HepG2 (cell line): ENCODE results near the gene TUBB3. TPM values are rescaled to one million over a fixed set of nuclear protein-coding genes. Genes with fewer than 3 reads are reported as not detected.

Experiments used
- CBFB ChIP-seq: sonication (generic); formaldehyde crosslinking; IDR thresholded peaks from 2 replicates; pipeline ENCODE4 v1.4.0; 2020; ENCODE audit warnings: missing genetic modification reagents
- FOXA3 ChIP-seq: IDR thresholded peaks from 2 replicates; pipeline ENCODE4 v1.6.1; 2016; ENCODE audit warnings: missing genetic modification reagents, missing compliant biosample characterization
- FOXK1 ChIP-seq: sonication (generic); formaldehyde crosslinking; IDR thresholded peaks from 2 replicates; pipeline ENCODE4 v1.4.0; 2020; ENCODE audit warnings: low read depth, missing genetic modification reagents, borderline replicate concordance
- FOXO1 ChIP-seq: sonication (generic); formaldehyde crosslinking; IDR thresholded peaks from 2 replicates; pipeline ENCODE4 v1.4.0; 2020; ENCODE audit warnings: missing genetic modification reagents
- MAZ ChIP-seq, 2 experiments: sonication (generic) in 1 of 2; formaldehyde crosslinking in 1 of 2; IDR thresholded peaks; 2 replicates each; pipeline versions ENCODE4 v1.5.0 to v1.6.1; 2012 to 2020; ENCODE audit warnings: low read depth in 2 of 2, mild to moderate bottlenecking in 2 of 2, borderline replicate concordance in 1 of 2, improper control_type of control experiment in 1 of 2, low read length in 1 of 2, missing genetic modification reagents in 1 of 2, moderate library complexity in 1 of 2
- NFIB ChIP-seq: sonication (generic); formaldehyde crosslinking; IDR thresholded peaks from 2 replicates; pipeline ENCODE4 v1.9.0; 2021; ENCODE audit warnings: missing genetic modification reagents, mild to moderate bottlenecking, borderline replicate concordance
- PHB2 ChIP-seq: fragments of 450-650 bp; IDR thresholded peaks from 2 replicates; pipeline ENCODE4 v1.6.1; 2018; ENCODE audit not compliant: partially characterized antibody
- SOX13 ChIP-seq, 3 experiments: fragments of 450-650 bp in 1 of 3; sonication (generic) in 1 of 3; formaldehyde crosslinking in 1 of 3; IDR thresholded peaks in 2 of 3; conservative IDR thresholded peaks in 1 of 3; 2 replicates each; pipeline versions ENCODE4 v1.5.0 to v1.6.1; 2016 to 2020; ENCODE audit warnings: antibody characterized with exemption in 1 of 3, mild to moderate bottlenecking in 1 of 3, missing compliant biosample characterization in 1 of 3, missing genetic modification reagents in 1 of 3, moderate library complexity in 1 of 3
- SP140L ChIP-seq: sonication (generic); formaldehyde crosslinking; IDR thresholded peaks from 2 replicates; pipeline ENCODE4 v1.4.0; 2020; ENCODE audit warnings: missing genetic modification reagents, borderline replicate concordance
- XBP1 ChIP-seq: sonication (generic); formaldehyde crosslinking; IDR thresholded peaks from 2 replicates; pipeline ENCODE4 v1.5.0; 2020; ENCODE audit warnings: missing genetic modification reagents
- ZBTB42 ChIP-seq: sonication (generic); formaldehyde crosslinking; IDR thresholded peaks from 2 replicates; pipeline ENCODE4 v1.5.0; 2020; ENCODE audit warnings: mild to moderate bottlenecking, missing genetic modification reagents
- ZKSCAN1 ChIP-seq: fragments of 150-350 bp; IDR thresholded peaks from 2 replicates; pipeline ENCODE4 v1.6.1; 2014; ENCODE audit warnings: low read length
- ZNF180 ChIP-seq: sonication (generic); formaldehyde crosslinking; IDR thresholded peaks from 2 replicates; pipeline ENCODE4 v1.4.0; 2020; ENCODE audit warnings: low read depth, missing genetic modification reagents, borderline replicate concordance
- ZNF331 ChIP-seq: sonication (generic); formaldehyde crosslinking; IDR thresholded peaks from 2 replicates; pipeline ENCODE4 v1.4.0; 2020; ENCODE audit warnings: missing genetic modification reagents
- ZNF431 ChIP-seq: sonication (generic); formaldehyde crosslinking; IDR thresholded peaks from 2 replicates; pipeline ENCODE4 v1.9.0; 2022; ENCODE audit warnings: missing genetic modification reagents, low read depth, mild to moderate bottlenecking, borderline replicate concordance
- ZNF572 ChIP-seq: sonication (generic); formaldehyde crosslinking; IDR thresholded peaks from 2 replicates; pipeline ENCODE4 v1.5.1; 2020; ENCODE audit warnings: mild to moderate bottlenecking, missing genetic modification reagents
- ZNF713 ChIP-seq: sonication (generic); formaldehyde crosslinking; IDR thresholded peaks from 2 replicates; pipeline ENCODE4 v1.4.0; 2020; ENCODE audit warnings: mild to moderate bottlenecking, missing genetic modification reagents
- ZNF883 ChIP-seq: sonication (generic); formaldehyde crosslinking; IDR thresholded peaks from 2 replicates; pipeline ENCODE4 v1.5.1; 2020; ENCODE audit warnings: mild to moderate bottlenecking, missing genetic modification reagents; ENCODE audit errors: not compliant biosample characterization
- ZUFSP ChIP-seq: sonication (generic); formaldehyde crosslinking; IDR thresholded peaks from 2 replicates; pipeline ENCODE4 v1.9.0; 2021; ENCODE audit warnings: missing genetic modification reagents, mild to moderate bottlenecking, borderline replicate concordance
- polyA plus RNA-seq, 8 experiments: library from polyadenylated mRNA; depleted of rRNA in 3 of 8; stranded (reverse) in 7 of 8; unstranded in 1 of 8; fragments of >200 nt; fragmentation: Illumina TruSeq in 4 of 8; extraction: Trizol in 4 of 8; gene quantifications; 2 replicates each; pipeline versions ENCODE4 v1.2.1 to v1.2.3, GENCODE V29; 2011 to 2016; ENCODE audit warnings: low read depth in 4 of 8, missing spikeins in 1 of 8, mixed read lengths in 1 of 8; ENCODE audit not compliant: insufficient read depth in 1 of 8
- total RNA-seq, 5 experiments: library from RNA; depleted of rRNA; stranded (reverse); fragments of >200 nt; fragmentation: Illumina TruSeq; extraction: Trizol; gene quantifications; 2 replicates each; pipeline ENCODE4 v1.2.3, GENCODE V29; 2016; ENCODE audit warnings: low read depth in 1 of 5
- TF ChIP-seq, protein P1 (sequence below): sonication (generic); formaldehyde crosslinking; IDR thresholded peaks from 2 replicates; pipeline ENCODE4 v1.5.1; 2020; ENCODE audit warnings: missing genetic modification reagents, mild to moderate bottlenecking, borderline replicate concordance
- TF ChIP-seq, protein P2 (sequence below): fragments of 450-650 bp; IDR thresholded peaks from 2 replicates; pipeline ENCODE4 v1.6.1; 2017
- TF ChIP-seq, protein P3 (sequence below): sonication (generic); formaldehyde crosslinking; IDR thresholded peaks from 2 replicates; pipeline ENCODE4 v1.8.0; 2022; ENCODE audit warnings: missing genetic modification reagents, mild to moderate bottlenecking, inconsistent platforms, borderline replicate concordance

Gene TUBB3
- total and polyA plus RNA-seq, 2 of the 13 experiments (the other 11 are each of a cell fraction or from before 2014, with no cell fraction given), result 110 to 185 TPM

- TF ChIP-seq ZNF431 (CRISPR knock-in tag), result no peak
- TF ChIP-seq ZUFSP (CRISPR knock-in tag), result no peak
- 0 out of 2 replicates have a peak, but pooled peaks have one; percentile 39 for TF ChIP-seq CBFB (CRISPR knock-in tag)
- no peak for TF ChIP-seq SP140L (CRISPR knock-in tag)
- TF ChIP-seq FOXA3 (CRISPR knock-in tag), result 0 out of 2 replicates have a peak, but pooled peaks have one; percentile 34
- no peak for TF ChIP-seq ZNF713 (CRISPR knock-in tag)
- no peak for TF ChIP-seq ZBTB42 (CRISPR knock-in tag)
- TF ChIP-seq MAZ (IDR thresholded peaks at IDR 0.05; ENCODE audit: borderline replicate concordance, low read depth, low read length), result peak; percentile 85; the same call in 1 of the 2 replicates
- TF ChIP-seq MAZ (CRISPR knock-in tag; IDR thresholded peaks at IDR 0.05; ENCODE audit: low read depth), result no peak
- no peak for TF ChIP-seq ZNF180 (CRISPR knock-in tag)
- no peak for TF ChIP-seq PHB2
- no peak for TF ChIP-seq NFIB (CRISPR knock-in tag)
- no peak for TF ChIP-seq ZKSCAN1
- TF ChIP-seq XBP1 (CRISPR knock-in tag), result no peak
- no peak for TF ChIP-seq ZNF572 (CRISPR knock-in tag)
- TF ChIP-seq FOXK1, result peak; percentile 62
- no peak for TF ChIP-seq ZNF883 (CRISPR knock-in tag)
- TF ChIP-seq, protein P1, sequence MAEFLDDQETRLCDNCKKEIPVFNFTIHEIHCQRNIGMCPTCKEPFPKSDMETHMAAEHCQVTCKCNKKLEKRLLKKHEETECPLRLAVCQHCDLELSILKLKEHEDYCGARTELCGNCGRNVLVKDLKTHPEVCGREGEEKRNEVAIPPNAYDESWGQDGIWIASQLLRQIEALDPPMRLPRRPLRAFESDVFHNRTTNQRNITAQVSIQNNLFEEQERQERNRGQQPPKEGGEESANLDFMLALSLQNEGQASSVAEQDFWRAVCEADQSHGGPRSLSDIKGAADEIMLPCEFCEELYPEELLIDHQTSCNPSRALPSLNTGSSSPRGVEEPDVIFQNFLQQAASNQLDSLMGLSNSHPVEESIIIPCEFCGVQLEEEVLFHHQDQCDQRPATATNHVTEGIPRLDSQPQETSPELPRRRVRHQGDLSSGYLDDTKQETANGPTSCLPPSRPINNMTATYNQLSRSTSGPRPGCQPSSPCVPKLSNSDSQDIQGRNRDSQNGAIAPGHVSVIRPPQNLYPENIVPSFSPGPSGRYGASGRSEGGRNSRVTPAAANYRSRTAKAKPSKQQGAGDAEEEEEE (CRISPR knock-in tag), result peak; percentile 82; the same call in 1 of the 2 replicates
- peak; percentile 31; the same call in 1 of the 2 replicates for TF ChIP-seq FOXO1 (CRISPR knock-in tag)
- TF ChIP-seq, protein P2, sequence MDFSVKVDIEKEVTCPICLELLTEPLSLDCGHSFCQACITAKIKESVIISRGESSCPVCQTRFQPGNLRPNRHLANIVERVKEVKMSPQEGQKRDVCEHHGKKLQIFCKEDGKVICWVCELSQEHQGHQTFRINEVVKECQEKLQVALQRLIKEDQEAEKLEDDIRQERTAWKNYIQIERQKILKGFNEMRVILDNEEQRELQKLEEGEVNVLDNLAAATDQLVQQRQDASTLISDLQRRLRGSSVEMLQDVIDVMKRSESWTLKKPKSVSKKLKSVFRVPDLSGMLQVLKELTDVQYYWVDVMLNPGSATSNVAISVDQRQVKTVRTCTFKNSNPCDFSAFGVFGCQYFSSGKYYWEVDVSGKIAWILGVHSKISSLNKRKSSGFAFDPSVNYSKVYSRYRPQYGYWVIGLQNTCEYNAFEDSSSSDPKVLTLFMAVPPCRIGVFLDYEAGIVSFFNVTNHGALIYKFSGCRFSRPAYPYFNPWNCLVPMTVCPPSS, result no peak
- no peak for TF ChIP-seq SOX13 (IDR thresholded peaks at IDR 0.05)
- 0 out of 4 replicates have a peak, but pooled peaks of 1 of the 2 experiments have one; percentile 11 for TF ChIP-seq SOX13 (CRISPR knock-in tag; conservative IDR thresholded peaks at IDR 0.05 in 1 of 2, IDR thresholded peaks at IDR 0.05 in 1 of 2)
- TF ChIP-seq ZNF331, result no peak
- TF ChIP-seq, protein P3, sequence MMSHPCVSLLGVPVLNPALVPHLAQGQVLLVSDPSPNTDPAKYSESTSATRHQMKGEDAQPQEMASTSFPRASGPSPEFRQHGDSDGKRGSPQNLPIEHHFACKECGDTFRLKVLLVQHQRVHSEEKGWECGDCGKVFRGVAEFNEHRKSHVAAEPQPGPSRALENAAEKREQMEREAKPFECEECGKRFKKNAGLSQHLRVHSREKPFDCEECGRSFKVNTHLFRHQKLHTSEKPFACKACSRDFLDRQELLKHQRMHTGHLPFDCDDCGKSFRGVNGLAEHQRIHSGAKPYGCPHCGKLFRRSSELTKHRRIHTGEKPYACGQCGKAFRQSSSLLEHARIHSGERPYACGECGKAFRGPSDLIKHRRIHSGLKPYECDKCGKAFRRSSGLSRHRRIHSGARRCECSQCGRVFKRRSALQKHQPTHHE (CRISPR knock-in tag), result 0 out of 2 replicates have a peak, but pooled peaks have one; percentile 2
Observed at GRCh38 chr16:89873972-89874689, 49.0 kb upstream of the TUBB3 start (continued).
